GM18873 (cell line): Measurements from ENCODE around the gene C12orf75.
"Not testable (repeated sequence)": the region's sequence is repeated elsewhere in the genome, so short reads cannot be mapped to it uniquely, and the experiment has no call there.

Experiments used
- ATAC-seq: cut with Tn5 transposase; IDR thresholded peaks from one replicate; pipeline ENCODE4 v1.9.1; 2021; ENCODE audit warnings: mild to moderate bottlenecking, moderate library complexity, moderate number of reproducible peaks; ENCODE audit not compliant: unreplicated experiment, low FRiP score

Gene C12orf75

GRCh38 chr12:105365231-105365630 is 34.7 kb downstream of the C12orf75 start:
- ATAC-seq: no peak

DNA sequence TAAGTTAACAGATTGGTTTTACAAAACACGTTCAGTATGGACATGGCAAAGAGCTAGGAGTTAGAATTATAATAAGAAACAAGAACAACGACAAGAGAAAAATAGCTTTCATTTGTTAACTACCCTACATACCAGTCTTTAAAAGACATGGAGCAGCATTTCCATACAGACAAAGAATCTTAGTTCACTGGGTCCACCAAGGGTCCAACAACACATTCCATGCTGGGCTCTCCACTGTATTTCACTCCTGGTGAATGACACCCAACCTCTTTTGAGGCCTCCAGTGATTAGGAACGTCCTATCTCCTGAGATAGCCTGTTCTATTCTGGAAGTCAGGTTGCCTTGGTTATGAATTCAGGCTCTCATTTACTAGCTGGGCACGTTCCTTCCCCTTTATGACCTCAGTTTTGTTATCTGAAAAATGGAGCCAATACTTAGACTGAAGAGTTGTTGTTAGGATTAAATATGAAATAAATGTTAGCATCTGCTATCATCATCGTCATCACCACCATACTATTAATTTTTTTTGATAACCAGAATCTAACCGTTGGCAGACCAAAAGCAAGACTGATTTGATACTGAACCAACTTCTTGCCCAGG is 37.7 kb downstream of the C12orf75 start:
- ATAC-seq: no peak

DNA sequence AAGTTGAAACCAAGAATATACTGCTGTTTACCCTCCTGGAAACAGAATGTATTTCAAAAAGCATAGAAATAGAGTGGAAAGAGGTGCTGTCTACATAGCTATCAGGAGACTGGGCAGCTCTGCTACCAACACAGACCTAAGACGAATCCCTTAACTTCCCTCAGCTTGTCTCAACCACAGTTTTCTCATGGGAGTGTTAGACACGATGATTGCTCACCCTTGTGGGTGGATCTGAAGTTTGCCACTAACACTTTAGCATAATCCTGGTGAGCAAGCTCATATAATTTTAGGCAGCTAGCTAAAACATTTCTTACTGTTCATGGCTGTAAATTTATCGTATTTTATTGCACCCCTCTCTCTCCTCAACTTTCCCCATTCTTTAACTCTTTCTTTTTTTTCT is 38.5 kb downstream of the C12orf75 start:
- no peak for ATAC-seq

DNA sequence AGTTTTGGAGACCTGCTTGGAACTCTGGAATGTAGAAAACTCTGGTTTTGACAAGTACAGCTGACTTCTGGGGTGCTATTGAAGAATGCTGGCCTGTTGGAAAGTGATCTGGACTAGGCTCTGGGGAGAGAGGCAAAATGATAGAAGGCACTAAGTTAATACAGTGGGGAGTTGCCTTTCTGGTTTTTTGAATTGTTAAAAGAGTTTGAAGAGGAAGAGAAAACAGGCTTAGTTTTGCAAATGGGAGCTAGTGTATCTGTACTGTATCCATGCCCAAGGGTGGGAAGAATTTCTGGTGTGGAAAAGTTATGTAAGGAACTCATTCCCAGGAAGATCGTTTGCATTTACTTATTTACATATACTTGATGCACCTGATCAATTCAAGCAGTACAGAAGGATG is 43.8 kb downstream of the C12orf75 start:
- ATAC-seq: no peak

DNA sequence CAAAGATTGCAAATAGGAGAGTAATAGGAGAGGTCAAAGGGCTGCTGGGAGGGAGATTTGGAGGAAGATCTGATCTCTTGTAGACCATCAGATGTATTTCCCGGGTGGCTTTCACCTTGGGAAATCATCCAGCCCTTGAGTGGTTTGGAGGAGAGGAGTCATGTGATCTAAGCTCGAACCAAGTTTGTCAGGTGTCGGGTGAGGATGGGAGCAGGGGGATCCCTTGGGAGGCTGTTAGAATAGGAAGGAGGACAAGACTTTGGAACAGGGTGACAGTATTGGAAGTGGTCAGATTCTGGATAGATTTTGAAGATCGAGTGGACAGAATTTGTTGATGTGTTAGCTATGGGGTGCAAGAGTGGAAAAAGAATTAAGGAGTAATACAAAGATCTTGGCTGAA is 46.6 kb downstream of the C12orf75 start:
- ATAC-seq: no peak

DNA sequence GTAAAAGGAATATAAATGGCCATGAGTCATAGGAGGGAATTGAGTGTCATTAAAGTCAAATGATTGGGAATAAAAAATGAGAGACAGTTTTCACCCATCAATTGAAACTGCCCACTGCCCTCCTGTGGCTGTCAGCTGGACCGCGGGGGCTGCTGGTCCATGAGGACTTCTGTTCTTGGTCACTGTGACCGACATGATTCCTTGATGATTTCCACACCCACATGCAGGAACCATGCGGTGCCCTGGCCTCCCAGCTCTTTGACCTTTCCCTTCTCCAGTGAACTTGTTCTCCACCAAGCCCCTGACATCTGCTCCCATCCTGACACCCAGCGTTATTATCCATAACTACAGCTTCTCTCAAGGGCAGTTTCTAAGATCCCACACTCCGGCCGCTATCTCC is 48.4 kb downstream of the C12orf75 start:
- no peak for ATAC-seq

GRCh38 chr12:105382771-105383622 is 52.5 kb downstream of the C12orf75 start:
- ATAC-seq: no peak

GRCh38 chr12:105384220-105384619 is 53.7 kb downstream of the C12orf75 start:
- ATAC-seq: no peak

- no peak for ATAC-seq
Observed at GRCh38 chr12:105384916-105385535, 54.5 kb downstream of the C12orf75 start.

GRCh38 chr12:105386431-105386830 is 55.9 kb downstream of the C12orf75 start:
- ATAC-seq: no peak

DNA sequence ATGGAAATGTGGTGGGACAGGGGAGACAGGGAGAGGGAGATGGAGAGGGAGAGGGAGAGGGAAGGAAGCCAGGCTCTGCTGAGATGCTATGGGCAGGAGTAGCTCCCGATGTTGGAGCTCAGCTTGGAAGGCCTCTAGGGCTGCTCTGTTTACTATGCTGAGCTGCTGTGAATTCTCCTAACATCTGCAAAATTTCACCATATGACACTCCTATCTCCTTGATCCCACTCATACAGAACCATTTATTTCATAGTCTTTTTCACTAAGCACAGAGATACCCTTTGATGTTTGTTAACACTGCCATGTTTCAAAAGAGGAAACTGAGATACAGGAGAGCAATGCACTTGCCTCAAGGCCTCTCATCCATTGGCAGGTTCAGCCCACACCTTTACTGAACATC is 60.7 kb downstream of the C12orf75 start:
- ATAC-seq: no peak

DNA sequence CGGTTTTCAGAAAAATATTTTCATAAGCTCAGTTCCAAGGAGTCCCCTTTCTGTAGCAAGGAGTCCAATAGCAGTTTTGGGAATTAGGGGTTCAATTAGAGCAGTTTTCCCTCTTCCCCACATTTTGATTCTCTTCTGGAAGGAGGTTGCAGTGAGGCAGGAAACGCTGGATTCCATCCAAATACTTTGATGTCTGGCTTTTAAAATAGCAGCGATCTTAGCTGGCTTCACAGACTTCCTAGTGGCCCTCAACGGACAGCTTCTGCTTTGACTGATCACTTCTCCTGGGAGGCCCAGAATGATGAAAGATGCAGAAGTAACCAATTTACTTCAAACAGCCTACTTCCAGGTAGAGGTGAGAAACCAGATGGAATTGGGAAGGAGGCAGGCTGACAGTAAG is 63.1 kb downstream of the C12orf75 start:
- ATAC-seq: no peak

DNA sequence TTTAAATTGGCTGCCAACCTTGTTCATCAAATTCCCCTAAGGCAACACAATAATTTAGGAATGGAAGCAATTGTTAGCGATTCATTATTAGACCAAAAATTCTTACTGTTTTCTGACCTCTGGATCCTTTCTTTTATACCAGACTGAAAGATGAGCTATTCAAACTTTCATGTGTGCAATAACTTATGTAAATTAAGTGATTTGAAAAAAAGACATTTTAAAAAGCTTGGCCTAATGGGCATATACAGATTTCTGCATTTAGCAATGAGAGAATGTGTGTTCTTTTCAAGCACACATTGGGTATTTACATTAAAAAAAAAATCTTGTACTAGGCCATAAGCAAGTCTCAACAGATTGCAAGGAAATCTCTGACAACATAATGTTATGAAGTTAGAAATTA is 65.5 kb downstream of the C12orf75 start:
- ATAC-seq: no peak

DNA sequence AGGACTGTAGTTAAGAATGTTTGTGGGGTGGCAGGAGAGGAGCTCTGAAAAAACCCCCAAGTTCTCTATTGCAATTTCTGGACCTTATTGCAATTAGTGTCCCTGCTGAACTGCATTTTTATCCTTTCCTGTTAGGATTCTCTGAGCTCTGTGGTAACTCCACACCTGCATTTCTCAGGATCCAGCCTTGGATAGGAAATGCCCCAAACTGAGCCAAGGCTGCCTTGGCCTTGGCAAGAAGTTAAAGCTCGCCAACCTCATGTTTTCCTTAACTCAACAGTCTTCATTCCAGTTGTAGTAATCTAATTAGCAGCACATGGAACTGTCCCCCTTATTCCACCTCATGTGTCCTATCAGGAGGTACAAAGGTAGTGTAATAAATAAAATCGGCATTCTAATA is 66.5 kb downstream of the C12orf75 start:
- no peak for ATAC-seq

DNA sequence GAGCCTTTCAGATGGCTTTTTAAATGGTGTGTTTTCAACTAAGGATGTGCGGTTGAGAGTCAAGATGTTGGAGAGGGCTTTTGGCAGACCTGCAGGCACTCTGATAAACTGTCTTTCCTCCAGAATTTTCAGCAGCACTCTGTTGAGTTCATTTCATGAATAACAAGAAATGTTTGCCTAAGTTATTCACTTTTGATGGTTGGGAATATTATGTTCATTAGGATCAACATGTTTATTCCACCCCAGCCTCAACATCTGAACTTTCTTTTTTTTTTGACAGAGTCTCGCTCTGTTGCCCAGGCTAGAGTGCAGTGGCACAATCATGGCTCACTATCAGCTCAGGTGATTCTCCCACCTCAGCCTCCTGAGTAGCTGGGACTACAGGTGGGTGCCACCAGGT is 68.4 kb downstream of the C12orf75 start:
- no peak for ATAC-seq

DNA sequence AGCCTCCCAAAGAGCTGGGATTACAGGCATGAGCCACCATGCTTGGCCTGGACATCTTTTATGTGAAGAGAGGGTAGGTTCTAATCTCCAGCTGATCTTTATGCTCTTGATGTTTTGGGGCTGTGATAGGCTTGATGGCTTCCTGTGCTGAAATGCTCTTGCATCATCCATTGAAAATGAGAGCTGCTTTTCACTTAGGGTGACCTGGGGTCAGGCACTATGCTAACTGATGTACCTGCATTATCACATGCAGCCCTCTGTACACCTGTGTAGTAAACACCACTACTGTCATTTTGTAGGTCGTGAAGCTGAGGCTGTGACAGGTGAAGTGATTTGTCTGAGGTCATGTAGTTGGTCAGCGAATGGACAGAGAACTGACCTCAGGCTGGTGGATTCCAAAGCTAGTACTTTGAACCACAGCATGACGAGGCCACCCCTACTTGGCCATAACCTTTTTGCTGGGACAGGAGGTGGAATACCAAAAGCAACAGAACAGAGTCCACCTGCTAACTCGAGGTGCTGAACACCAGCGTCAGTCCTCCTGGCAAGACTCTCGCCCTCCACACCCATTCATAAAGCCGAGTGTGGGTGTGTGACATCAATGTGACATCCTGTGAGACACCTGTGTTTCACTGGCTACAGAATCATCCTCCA is 69.1 kb downstream of the C12orf75 start:
- ATAC-seq: no peak

DNA sequence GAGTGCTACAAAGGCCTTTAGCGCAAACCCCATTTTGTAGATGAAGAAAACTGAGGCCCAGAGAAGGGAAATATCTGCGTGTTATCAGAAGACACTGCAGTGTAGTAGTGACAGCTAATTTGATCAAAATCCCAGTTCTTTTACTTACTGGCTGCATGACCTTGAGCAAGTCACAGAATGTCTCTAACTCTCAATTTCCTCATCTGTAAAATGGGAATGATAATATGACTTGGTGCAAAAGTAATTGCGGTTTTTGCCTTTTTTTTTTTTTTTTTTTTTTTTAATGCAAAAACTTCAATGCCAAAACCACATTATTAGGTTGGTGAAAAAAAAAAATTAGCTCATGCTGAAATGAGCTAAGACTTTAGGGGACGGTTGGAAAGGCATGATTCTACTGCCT is 69.7 kb downstream of the C12orf75 start:
- ATAC-seq: no peak

DNA sequence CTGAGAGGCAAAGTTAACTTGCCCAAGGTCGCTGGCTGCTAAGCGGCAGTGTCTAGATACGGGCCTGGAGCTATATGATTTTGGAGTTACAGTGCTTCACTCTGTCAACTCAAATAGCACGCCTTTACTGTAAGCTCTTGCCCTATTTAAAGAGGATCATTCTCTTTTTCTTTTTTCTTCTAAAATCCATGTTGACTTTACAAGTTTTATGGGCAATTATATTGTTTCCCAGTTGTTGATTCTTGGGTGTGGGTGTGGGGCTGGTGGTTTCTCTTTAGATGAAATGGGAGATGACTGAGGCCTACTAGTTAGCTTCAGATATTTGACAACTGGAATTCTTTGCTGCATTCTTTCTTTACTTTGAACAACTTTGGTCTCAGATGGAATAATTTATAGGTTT is 70.7 kb downstream of the C12orf75 start:
- no peak for ATAC-seq

- no peak for ATAC-seq
Observed at GRCh38 chr12:105402366-105402765, 71.9 kb downstream of the C12orf75 start.

DNA sequence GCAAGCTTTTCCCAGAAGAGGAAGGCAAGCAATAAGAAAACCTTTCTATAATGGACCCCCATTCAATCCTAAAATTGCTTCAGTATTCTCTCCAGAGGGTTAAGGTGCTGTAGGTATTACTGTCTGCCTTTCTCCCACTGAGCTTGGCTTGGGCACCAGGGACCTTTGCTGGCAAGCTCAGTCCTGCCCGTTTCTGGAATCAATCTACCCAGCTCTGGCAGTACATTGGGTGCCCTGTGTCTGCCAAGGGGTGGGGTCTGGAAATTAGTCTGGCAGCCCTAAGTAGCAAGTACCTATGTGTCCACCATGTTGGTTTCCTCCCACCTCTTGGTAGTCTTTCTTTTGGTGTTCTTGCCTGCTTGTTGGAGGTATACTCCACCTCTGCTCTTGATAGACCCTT is 72.6 kb downstream of the C12orf75 start:
- no peak for ATAC-seq

GRCh38 chr12:105404134-105404533 is 73.6 kb downstream of the C12orf75 start:
- not testable (repeated sequence) for ATAC-seq
